SH-SY5Y (cell line): ENCODE data around the gene CHD2.

Experiments
- GATA2 ChIP-seq: IDR thresholded peaks from 2 replicates; pipeline ENCODE4 v1.6.1; 2011; ENCODE audit warnings: mild to moderate bottlenecking, low read depth, low read length
- GATA3 ChIP-seq: IDR thresholded peaks from 2 replicates; pipeline ENCODE4 v1.6.1; 2011; ENCODE audit warnings: low read depth, mild to moderate bottlenecking, low read length, moderate library complexity

DNA sequence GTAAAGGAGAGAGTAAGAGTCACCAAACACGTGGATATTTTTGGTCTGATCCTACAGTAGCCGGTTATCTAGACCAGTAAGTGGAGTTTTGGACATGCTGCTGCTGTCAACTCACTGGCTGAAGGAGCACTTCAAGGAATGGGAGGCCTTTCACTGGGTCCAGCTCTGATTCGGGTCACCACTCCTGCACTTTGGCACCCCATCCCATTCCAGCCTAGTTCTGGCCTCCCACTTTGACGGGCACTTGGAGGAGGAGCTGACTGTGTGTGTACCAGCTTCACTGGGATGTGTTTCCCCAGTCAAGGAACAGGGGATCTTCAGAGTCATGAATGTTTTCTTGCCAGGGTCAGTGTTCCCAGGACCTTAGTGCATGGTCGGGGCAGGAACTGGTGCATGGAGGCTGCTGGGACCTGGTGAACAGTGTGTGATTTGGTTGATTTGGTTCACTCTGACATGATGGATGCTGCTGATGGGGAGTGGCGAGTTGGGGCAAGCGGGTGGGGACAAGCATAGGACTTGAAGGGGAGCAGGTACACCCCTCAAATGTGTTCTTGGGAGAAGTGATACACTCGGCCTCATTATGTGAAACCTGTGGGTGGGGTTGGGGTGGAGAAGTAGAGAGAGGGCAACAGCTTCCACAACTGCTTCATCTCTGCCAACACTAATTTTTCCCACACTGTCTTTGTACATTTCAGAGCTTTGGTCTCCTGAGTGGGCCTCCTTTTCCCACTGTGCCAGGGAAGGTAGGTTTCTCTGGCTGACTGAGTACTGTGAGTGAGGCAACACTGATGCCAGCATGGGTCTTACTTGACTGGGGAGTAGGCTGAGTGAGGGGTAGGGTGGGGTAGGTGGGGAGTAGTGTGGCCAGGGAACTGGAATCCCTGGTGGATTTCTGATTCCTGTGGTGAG lies 124.8 kb downstream of the CHD2 start:
- TF ChIP-seq GATA3, result no peak
- no peak for TF ChIP-seq GATA2
